HG03442 (cell line): ENCODE measurements around the gene LELP1.
"Not testable (repeated sequence)": the region's sequence is repeated elsewhere in the genome, so short reads cannot be mapped to it uniquely, and the experiment has no call there.

Experiments used
- ATAC-seq: cut with Tn5 transposase; IDR thresholded peaks from one replicate; pipeline ENCODE4 v1.9.1; 2021; ENCODE audit warnings: mild to moderate bottlenecking, moderate library complexity; ENCODE audit not compliant: unreplicated experiment

Gene LELP1

DNA sequence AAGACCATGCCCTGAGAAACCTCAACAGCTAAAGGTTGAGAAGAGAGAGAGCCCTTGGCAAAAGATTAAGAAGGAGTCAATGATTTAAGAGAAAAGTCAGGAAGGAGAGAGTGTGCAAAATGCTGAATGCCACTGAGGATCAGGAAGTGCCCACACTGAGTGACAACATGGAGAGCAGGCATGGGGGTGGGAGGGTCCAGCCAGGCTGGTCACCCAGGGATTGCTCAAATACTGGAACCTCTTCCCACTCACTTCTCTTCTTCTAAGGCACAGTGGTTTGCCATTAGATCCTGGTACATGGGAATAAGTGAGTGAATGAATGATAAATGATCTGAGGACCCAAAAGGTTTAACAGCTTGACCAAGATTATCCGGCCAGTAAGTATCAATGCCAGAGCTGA lies 25.3 kb downstream of the LELP1 start:
- no peak for ATAC-seq

DNA sequence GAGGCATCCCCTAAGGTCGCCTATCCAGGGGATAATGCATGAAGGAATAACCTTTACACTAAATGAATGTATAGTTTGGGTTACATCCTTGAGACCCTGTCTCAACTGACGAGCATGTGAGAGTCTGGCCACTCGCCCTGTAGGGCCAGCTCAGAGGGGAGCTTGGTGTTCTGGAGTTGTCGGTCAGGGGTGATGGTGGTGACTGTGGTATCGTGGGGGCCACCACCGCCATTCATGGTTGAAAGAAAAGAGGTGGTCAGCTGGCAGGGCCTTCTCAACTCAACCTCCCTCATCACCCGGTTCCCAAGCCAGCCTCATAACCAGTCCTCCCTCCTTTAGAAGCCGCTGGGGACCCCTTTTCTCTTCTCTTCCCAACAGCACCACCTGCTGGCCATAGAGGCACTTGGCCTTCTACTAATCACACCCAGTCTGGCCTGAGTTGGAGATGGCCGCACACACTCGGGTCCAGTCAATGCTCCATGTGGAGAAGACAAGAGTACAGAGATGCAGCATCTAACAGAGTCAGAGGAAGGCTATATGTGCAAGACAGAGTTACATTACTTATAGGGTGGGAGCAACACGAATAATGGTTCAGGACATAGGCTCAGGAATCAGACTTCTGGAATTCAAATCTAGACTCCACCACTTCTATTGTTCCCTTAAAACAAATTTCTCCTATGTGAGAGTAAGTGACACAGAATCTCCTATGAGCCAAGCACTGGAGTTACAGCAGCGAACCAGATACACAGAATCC lies 26.0 kb downstream of the LELP1 start:
- not testable (repeated sequence) for ATAC-seq

DNA sequence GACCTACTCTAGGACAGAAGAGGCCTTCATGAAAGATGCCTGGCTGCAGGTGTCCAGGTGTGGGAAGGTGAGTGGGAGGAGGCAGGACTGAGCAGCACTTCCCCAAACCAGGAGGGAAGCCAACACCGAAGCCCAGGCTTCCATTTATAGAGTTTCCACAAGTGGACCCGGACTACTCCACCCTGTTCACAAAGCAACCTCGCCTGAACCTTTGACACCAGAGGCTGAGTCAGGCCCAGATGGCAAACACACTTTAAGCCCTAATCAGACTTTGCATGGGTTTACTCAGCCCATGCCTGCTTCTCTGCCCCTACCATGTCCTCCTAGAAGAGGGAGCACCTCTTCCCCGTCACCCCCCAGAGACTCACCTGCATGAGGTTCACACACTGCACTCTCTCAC lies 28.1 kb downstream of the LELP1 start:
- no peak for ATAC-seq

- no peak for ATAC-seq
Measured at GRCh38 chr1:153231785-153232184, 28.6 kb downstream of the LELP1 start.

GRCh38 chr1:153232553-153232952 lies 29.3 kb downstream of the LELP1 start:
- no peak for ATAC-seq

GRCh38 chr1:153233448-153233847 lies 30.2 kb downstream of the LELP1 start:
- ATAC-seq = no peak

- no peak for ATAC-seq
Measured at GRCh38 chr1:153238527-153238926, 35.3 kb downstream of the LELP1 start.

GRCh38 chr1:153242160-153242559 lies 38.9 kb downstream of the LELP1 start:
- no peak for ATAC-seq

DNA sequence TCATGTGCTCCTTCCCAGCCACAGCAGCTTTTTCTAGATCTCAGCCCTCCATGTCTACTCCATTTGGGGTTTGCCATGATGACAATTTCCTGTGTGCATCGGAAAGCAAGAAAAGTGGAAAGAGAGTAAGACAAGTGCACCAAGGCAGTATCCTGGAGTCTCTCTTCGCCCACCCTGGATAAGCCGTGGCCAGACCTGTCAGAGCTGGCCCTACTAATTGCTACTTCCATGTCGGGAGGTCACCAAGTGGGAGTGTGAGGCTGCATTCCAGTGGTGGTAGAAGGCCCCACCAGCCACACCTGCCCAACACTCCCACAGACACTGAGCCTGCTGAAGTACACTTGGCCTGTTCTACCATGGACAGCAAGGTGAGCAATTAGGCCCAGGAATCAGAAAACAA lies 42.2 kb downstream of the LELP1 start:
- no peak for ATAC-seq

- ATAC-seq = no peak
Measured at GRCh38 chr1:153246018-153246417, 42.8 kb downstream of the LELP1 start.

- no peak for ATAC-seq
Measured at GRCh38 chr1:153246825-153247224, 43.6 kb downstream of the LELP1 start.

DNA sequence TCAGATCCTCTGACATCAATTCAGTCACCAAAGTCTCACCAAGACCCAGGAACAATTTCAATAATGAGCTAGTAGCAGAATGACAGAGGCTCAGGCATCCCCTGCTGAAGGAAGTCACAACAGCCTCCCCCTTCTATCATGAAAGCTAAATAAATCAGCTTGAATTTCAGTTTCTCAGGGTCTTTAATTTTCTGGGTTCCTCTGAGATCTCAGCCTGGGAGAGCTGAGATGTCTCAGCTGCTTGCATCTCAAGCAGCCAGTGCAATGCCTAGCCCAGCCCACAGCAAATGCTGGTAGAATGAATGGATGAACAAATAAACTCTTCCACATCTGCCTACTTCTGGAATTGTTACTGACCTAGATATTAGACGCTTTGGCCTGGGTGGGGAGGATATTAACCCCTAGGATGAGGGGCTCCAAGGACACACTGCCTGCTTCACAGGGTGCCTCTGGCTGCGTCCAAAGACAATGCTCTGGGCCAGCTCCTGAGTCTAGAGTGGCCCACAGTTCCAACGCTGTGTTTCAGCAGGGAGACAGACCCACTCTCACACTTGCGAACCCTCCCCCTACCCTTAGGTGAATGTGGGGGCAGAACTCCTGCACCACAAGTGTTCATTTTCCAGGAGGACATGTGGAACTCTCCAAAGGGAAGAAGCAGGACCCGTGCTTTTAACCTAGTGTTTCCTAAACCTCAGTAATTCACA lies 45.1 kb downstream of the LELP1 start:
- ATAC-seq = no peak

DNA sequence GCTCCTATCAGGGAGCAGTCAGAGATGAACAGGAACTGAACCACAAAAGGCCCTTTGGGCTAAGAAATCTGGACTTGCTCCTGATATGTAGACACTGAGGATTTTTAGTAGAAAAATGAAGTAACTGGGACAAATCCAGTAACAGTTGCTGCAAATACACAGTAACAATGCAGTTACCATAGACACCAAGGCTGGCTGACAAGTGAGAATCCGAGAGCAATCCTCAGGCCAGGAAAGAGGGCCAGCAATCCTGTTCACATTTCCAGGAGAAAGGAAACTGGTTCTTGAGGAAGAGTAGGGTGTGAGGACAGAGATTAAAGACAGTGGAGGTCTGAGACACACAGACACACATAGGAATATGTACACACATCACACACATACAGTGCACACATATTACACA lies 46.9 kb downstream of the LELP1 start:
- ATAC-seq = no peak

- no peak for ATAC-seq
Measured at GRCh38 chr1:153251087-153251486, 47.9 kb downstream of the LELP1 start.

DNA sequence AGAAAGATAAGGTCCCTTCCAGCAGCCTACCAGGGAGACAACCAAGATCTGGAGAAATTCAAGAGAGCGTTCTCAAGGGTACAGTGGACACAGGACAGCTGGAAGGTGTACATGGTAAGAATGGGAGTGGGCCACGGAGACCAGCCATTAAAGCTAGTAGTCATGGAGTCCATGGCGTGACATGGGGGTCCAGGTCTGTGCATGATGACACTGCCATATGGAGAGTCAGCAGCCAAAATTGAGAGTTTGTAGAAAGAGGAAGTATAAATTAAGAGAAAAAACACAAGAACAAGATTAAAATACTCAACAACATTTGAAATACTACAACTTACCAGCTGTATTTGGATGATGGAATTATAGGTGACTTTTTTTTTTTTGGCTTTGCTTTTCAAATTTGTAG lies 48.3 kb downstream of the LELP1 start:
- ATAC-seq = no peak

DNA sequence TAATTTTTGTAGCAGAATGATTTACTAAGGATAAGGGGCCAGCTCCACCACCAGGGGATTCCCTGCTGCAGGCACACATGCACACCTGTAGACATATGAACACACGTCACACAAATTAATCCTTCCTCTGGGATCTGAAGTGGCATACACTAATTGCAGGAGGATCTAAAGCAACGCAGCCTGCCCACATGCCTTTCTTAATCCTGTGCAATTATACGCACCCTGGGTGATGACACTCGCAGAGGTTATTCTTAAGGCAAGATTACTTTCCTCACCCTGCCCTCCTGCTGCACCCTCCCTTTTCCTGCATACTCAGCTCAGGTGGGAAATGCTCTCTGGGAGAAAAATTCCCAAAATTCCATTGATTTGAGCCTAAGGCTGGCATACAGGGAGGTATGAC lies 48.8 kb downstream of the LELP1 start:
- no peak for ATAC-seq

DNA sequence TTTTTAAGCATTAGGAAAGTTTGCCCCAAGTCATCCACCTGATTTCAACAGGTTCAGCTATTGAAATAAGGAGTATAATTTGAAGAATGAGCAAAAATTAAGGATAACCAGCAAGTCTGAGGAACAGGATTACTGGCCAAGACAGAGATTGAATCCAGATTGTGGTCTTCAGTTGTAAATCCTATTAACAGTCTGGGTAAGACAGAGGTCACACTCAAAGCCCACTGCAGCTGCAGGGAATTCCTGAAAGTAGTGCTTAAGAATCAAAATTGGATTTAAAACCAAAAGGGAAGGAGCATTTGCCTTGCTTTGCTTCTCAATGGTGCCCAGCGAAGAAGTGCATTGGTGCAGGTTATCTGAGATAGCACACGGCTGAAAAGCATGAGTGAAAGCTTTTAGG lies 49.8 kb downstream of the LELP1 start:
- ATAC-seq = no peak

DNA sequence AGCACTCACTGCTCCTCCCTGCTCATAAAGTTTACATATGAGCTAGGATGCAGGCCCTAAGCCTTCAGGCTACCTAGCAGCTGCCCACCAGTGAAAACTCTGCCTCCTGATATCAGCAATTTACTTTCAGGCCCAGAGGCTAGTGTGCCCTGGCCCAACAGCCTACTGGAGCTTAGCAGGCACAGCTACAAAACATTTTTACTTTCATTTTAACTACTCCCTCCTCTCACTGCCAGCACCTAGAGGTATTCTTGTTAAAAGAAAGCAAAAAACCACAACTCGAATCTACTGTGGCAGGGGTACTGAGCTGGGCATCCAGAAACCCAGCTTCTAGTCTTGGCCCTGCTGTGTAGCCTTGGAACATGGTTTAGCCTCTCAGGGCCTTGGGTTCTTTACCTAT lies 50.5 kb downstream of the LELP1 start:
- ATAC-seq = no peak
